Urinary bladder (tissue), 4 donors: Measurements from ENCODE around the gene ACTN3. TPM values are rescaled to one million over a fixed set of nuclear protein-coding genes. Genes with fewer than 3 reads are reported as not detected.

Source experiments
- DNase-seq: peaks from one replicate; pipeline ENCODE4 v3.0.0-alpha.2; 2015; ENCODE audit errors: extremely low spot score
- H3K27ac ChIP-seq: one replicate; pipeline ENCODE4 v1.5.1; 2013; ENCODE audit warnings: low read depth, mild to moderate bottlenecking, moderate library complexity
- H3K36me3 ChIP-seq: one replicate; pipeline ENCODE4 v1.6.1; 2013; ENCODE audit warnings: mild to moderate bottlenecking, moderate library complexity; ENCODE audit not compliant: insufficient read depth
- H3K4me1 ChIP-seq: one replicate; pipeline ENCODE4 v1.6.1; 2013; ENCODE audit warnings: mild to moderate bottlenecking, moderate library complexity; ENCODE audit not compliant: insufficient read depth
- H3K4me3 ChIP-seq: one replicate; pipeline ENCODE4 v1.5.1; 2013; ENCODE audit warnings: low read depth, low read length
- WGBS: extraction: QIAGEN DNeasy Blood & Tissue Kit; methylation state at CpG from one replicate; pipeline ENCODE4 v1.1.7; 2013; 5-methylcytosine and 5-hydroxymethylcytosine counted together
- polyA plus RNA-seq: library from polyadenylated mRNA; stranded (reverse); fragments of 200-250 nt; gene quantifications from one replicate; pipeline ENCODE4 v1.2.3, GENCODE V29; 2013
- total RNA-seq: library from RNA; depleted of rRNA; stranded (reverse); fragments of >200 nt; gene quantifications from one replicate; pipeline ENCODE4 v1.2.3, GENCODE V29; 2014
- donor health status: healthy with polysubstance abuse.
- donor health status: healthy.

ACTN3 gene
- total RNA-seq = not detected
- 0.18 TPM for polyA plus RNA-seq

GRCh38 chr11:66546368-66546965 lies at the start of gene ACTN3:
TSS of gene ACTN3 (plus strand) at chr11:66546903. CDS start at chr11:66546938, 35 bp downstream.
- peaks cover 3% of the 10 kb centered on the region for H3K36me3 ChIP-seq
- H3K4me1 ChIP-seq = no peaks in the 10 kb centered on the region
- DNase-seq = no peak
- 1% methylated on average over 37 of the region's 37 CpGs for WGBS
- no peak within 1 kb of the TSS for H3K27ac ChIP-seq
- peak within 1 kb of the TSS; percentile 86 for H3K4me3 ChIP-seq

DNA sequence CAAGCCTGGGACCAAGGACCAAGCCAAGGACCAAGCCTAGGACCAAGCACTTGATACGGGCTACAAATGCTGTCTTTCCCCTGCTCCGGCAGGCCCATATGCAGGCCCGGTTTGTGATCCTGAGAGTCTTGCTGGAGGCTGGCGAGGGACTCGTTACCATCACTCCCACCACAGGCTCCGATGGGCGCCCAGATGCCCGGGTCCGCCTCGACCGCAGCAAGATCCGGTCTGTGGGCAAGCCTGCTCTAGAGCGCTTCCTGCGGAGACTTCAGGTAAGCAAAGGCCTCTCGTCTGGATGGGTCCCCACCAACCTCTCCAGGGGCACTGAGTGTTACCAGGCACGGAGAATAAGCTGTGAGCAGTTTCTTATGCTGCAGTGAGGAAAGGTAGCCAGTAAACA lies 49.5 kb upstream of the ACTN3 start:
- 96% methylated on average over 16 of the region's 16 CpGs for WGBS
- Histone ChIP-seq H3K4me3 (no peak overlapping the region), H3K36me3 (no peaks in the 10 kb centered on the region), H3K27ac (no peak overlapping the region), H3K4me1 (no peaks in the 10 kb centered on the region)
- DNase-seq = no peak

DNA sequence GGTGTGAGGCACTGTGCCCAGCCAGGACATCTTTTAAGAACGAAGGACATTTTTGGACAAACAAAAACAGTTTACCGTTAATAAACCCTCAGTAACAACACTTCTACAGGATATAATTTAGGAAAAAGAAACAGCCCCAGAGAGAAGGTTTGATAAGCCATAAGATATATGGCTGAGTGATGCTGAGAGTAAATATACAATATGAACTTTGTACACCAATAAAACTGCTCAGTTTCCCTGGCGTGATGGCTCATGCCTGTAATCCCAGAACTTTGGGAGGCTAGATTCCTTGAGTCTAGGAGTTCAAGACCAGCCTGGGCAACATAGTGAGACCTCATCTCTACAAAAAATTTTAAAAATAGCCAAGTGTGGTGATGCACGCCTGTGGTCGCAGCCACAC lies 48.2 kb upstream of the ACTN3 start:
- H3K4me3 ChIP-seq = no peak overlapping the region
- DNase-seq = no peak
- no peaks in the 10 kb centered on the region for H3K36me3 ChIP-seq
- 88% methylated on average over 5 of the region's 5 CpGs for WGBS
- H3K4me1 ChIP-seq = no peaks in the 10 kb centered on the region
- no peak overlapping the region for H3K27ac ChIP-seq

- H3K4me1 ChIP-seq = no peaks in the 10 kb centered on the region
- H3K4me3 ChIP-seq = no peak overlapping the region
- H3K27ac ChIP-seq = no peak overlapping the region
- no peaks in the 10 kb centered on the region for H3K36me3 ChIP-seq
- no peak for DNase-seq
- WGBS = 61% methylated on average over 1 of the region's 1 CpG
These were observed 41.4 kb upstream of the ACTN3 start for GRCh38 chr11:66505276-66505816.

DNA sequence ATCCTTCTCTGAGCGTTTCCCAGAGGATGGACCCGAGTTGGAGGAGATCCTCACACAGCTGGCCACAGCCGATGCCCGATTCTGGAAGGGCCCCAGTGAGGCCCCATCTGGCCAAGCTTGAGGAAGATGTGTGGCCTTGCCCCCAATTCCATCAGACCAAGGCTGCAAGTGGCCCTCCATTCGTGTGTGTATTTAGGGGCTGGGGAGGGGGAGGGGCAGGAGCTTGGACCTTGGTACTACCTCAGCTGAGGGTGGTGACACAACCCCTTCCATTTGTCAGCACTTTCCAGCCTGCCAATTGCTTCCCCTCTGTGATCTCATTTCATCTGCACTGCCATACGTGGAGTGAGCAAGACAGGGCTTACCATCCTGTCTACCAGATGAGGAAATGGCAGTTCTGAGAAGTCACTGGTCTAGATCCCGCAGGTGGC lies 37.6 kb upstream of the ACTN3 start:
- DNase-seq = no peak
- H3K27ac ChIP-seq = no peak overlapping the region
- no peak overlapping the region for H3K4me3 ChIP-seq
- no peaks in the 10 kb centered on the region for H3K36me3 ChIP-seq
- no peaks in the 10 kb centered on the region for H3K4me1 ChIP-seq
- 80% methylated on average over 7 of the region's 7 CpGs for WGBS

DNA sequence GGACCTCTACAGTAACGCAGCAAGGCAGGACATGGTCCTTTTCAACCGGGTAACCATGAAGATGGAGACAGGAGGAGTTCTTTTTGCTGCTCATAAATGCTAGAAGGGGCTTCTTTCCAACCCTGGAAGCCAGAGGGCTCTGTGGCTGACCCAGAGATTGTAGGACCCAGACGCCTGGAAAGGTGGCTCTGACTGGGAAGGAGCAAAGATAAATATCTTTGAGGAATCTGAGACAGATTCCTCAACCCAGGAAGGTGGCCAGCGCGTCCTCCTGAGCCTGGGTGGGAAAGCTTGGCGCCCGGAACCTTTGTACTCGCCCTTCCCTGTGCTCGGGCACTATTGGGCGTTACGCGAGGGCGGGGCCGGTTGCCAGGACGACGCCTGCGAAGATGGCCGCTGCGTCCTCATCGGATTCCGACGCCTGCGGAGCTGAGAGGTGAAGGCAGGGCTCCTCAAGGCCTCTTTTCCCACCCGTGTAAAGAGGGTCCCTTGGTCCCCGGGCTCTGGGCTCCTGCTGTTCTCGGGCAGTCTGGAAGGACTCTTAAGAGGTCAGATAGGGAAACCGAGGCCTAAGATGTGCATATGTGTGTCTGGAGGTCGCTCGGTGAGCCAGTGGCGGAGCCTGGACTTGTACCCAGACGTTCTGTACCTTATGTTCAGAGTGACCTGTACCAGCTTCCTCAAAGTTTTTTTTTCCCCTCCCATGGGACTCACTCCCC lies 36.3 kb upstream of the ACTN3 start, which contains the start of gene BBS1:
Gene BBS1, plus strand, starts transcription at position 365 of the 719 bp plus-strand sequence. Its CDS starts 25 bp downstream, at position 390.
- H3K27ac ChIP-seq = no peak within 1 kb of the TSS
- H3K4me3 ChIP-seq = peak within 1 kb of the TSS; percentile 67
- H3K36me3 ChIP-seq = no peaks in the 10 kb centered on the region
- peak; percentile 63 for DNase-seq
- no peaks in the 10 kb centered on the region for H3K4me1 ChIP-seq
- WGBS = under 1% methylated on average over 31 of the region's 31 CpGs

DNA sequence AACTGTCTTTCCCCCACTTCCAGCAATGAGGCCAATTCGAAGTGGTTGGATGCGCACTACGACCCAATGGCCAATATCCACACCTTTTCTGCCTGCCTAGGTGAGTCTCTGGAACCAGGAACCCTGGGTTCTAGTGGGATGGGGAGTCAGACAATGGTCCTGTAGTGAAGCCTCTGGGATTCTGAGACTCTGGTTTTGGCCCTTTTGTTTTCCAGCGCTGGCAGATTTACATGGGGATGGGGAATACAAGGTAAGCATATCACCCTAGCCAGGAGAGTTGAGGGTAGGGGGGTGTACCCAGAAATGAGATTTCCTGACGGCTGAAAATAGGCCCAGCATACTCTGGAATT lies 35.7 kb upstream of the ACTN3 start:
- Histone ChIP-seq H3K4me1 (no peaks in the 10 kb centered on the region), H3K36me3 (no peaks in the 10 kb centered on the region), H3K27ac (no peak overlapping the region), H3K4me3 (peak overlapping the region; percentile 67)
- 6% methylated on average over 5 of the region's 5 CpGs for WGBS
- no peak for DNase-seq

DNA sequence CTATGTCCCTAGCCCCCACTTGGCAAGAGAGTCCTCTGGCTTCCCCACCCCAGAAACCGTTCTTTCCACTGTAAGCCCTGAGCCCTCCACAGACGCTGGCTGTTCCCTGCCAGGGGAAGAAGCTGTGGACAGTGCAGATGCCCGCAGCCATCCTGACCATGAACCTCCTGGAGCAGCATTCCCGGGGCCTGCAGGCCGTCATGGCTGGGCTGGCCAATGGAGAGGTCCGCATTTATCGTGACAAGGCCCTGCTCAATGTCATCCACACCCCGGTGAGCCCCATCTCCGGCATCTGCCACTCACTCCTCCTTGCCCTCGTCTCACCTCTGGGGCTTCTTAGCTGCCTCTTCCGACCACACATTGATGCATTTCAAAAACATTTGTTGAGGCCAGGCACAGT lies 23.1 kb upstream of the ACTN3 start:
- no peak overlapping the region for H3K4me3 ChIP-seq
- H3K36me3 ChIP-seq = peaks cover 4% of the 10 kb centered on the region
- WGBS = 77% methylated on average over 11 of the region's 11 CpGs
- H3K4me1 ChIP-seq = no peaks in the 10 kb centered on the region
- no peak overlapping the region for H3K27ac ChIP-seq
- no peak for DNase-seq

DNA sequence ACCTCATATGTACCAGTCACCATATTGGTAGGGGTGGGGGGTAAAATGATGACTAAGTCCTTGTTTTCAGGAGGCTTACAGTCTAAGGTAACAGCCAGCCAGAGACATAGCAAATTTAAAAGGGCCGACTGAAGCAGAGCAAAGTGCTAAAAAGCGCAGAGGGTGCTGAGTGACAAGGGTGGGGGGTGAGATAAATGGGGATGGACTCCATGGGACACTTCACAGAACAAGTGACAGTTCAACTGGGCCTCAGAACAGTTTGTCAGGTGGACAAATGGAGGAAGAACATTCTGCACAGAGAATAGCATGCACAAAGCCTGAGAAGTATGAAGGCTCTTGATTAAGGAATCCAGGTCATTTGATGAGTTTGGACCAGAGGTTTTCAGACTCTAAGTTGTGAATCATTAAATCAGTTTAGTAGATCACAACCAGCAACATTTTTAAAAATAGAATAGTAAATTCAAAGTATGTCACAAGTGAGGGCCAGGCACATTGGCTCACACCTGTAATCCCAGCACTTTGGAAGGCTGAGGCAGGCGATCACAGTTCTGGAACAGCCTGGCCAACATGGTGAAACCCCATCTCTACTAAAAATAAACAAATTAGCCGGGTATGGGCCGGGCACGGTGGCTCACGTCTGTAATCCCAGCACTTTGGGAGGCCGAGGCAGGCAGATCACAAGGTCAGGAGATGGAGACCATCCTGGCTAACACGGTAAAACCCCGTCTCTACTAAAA lies 22.2 kb upstream of the ACTN3 start:
- no peak overlapping the region for H3K4me3 ChIP-seq
- peaks cover 7% of the 10 kb centered on the region for H3K36me3 ChIP-seq
- 86% methylated on average over 10 of the region's 10 CpGs for WGBS
- no peak for DNase-seq
- H3K4me1 ChIP-seq = no peaks in the 10 kb centered on the region
- no peak overlapping the region for H3K27ac ChIP-seq

- WGBS = 78% methylated on average over 10 of the region's 10 CpGs
- no peaks in the 10 kb centered on the region for H3K4me1 ChIP-seq
- no peak overlapping the region for H3K27ac ChIP-seq
- H3K4me3 ChIP-seq = no peak overlapping the region
- peaks cover 3% of the 10 kb centered on the region for H3K36me3 ChIP-seq
- DNase-seq = no peak
These were observed 17.6 kb upstream of the ACTN3 start for GRCh38 chr11:66529069-66529468.

DNA sequence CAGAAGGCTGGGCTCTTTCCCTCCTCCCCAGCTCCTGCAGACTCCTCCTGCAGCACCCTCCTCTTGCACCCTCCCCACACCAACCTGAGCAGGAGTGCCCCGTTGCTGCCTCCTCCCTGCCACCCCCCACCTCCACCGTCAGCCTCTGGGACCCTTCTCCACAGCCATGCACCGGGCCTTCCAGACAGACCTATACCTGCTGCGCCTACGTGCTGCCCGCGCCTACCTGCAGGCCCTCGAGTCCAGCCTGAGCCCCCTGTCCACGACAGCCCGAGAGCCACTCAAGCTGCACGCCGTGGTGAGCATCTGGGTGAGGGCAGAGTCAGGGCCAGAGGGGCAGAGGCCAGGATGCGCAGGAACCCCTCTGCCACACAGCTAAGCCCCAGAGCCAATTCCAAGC lies 17.0 kb upstream of the ACTN3 start:
- H3K36me3 ChIP-seq = peaks cover 3% of the 10 kb centered on the region
- WGBS = 85% methylated on average over 13 of the region's 13 CpGs

GRCh38 chr11:66530927-66531709 lies 15.6 kb upstream of the ACTN3 start:
- Histone ChIP-seq H3K27ac (no peak overlapping the region), H3K4me1 (no peaks in the 10 kb centered on the region), H3K36me3 (peaks cover 3% of the 10 kb centered on the region), H3K4me3 (no peak overlapping the region)
- WGBS = 88% methylated on average over 10 of the region's 10 CpGs
- no peak for DNase-seq

More for the DNA sequence above, 17.0 kb upstream of the ACTN3 start:
- Histone ChIP-seq H3K27ac (no peak overlapping the region), H3K4me3 (no peak overlapping the region), H3K4me1 (no peaks in the 10 kb centered on the region)
- no peak for DNase-seq

- H3K27ac ChIP-seq = no peak overlapping the region
- no peak for DNase-seq
- 94% methylated on average over 11 of the region's 11 CpGs for WGBS
- no peaks in the 10 kb centered on the region for H3K4me1 ChIP-seq
- peaks cover 3% of the 10 kb centered on the region for H3K36me3 ChIP-seq
- H3K4me3 ChIP-seq = no peak overlapping the region
These were observed 14.9 kb upstream of the ACTN3 start for GRCh38 chr11:66531841-66532240.
